ENCODE measurements around the gene PODNL1.

The PODNL1 gene

GRCh38 chr19:13884726-13885591 lies 53.3 kb downstream of the PODNL1 start:
- TF ChIP-seq POLR2AphosphoS5 (IDR thresholded peaks at IDR 0.05; ENCODE audit: low read depth, low read length) (no peak), SIN3A (IDR thresholded peaks at IDR 0.05; ENCODE audit: borderline replicate concordance, insufficient read depth, low read length) (no peak), TAF1 (IDR thresholded peaks at IDR 0.05; ENCODE audit: borderline replicate concordance, insufficient read depth, low read length) (no peak), FOXP2 (optimal IDR thresholded peaks at IDR 0.05; ENCODE audit: borderline replicate concordance, extremely low read depth, extremely low read length, insufficient read depth) (no peak), REST (IDR thresholded peaks at IDR 0.05; ENCODE audit: insufficient read depth in 1 of 2, low read depth in 2 of 2, low read length in 2 of 2) (no peak)

GRCh38 chr19:13883516-13884064 lies 54.6 kb downstream of the PODNL1 start:
- no peak for TF ChIP-seq TAF1 (IDR thresholded peaks at IDR 0.05; ENCODE audit: borderline replicate concordance, insufficient read depth, low read length)
- no peak for TF ChIP-seq FOXP2 (optimal IDR thresholded peaks at IDR 0.05; ENCODE audit: borderline replicate concordance, extremely low read depth, extremely low read length, insufficient read depth)
- no peak for TF ChIP-seq REST (IDR thresholded peaks at IDR 0.05; ENCODE audit: insufficient read depth in 1 of 2, low read depth in 2 of 2, low read length in 2 of 2)
- no peak for TF ChIP-seq POLR2AphosphoS5 (IDR thresholded peaks at IDR 0.05; ENCODE audit: low read depth, low read length)
- TF ChIP-seq SIN3A (IDR thresholded peaks at IDR 0.05; ENCODE audit: borderline replicate concordance, insufficient read depth, low read length): no peak

- no peak for TF ChIP-seq POLR2AphosphoS5 (IDR thresholded peaks at IDR 0.05; ENCODE audit: low read depth, low read length)
- TF ChIP-seq FOXP2 (optimal IDR thresholded peaks at IDR 0.05; ENCODE audit: borderline replicate concordance, extremely low read depth, extremely low read length, insufficient read depth): no peak
- no peak for TF ChIP-seq TAF1 (IDR thresholded peaks at IDR 0.05; ENCODE audit: borderline replicate concordance, insufficient read depth, low read length)
- TF ChIP-seq REST (IDR thresholded peaks at IDR 0.05; ENCODE audit: insufficient read depth in 1 of 2, low read depth in 2 of 2, low read length in 2 of 2): no peak
- TF ChIP-seq SIN3A (IDR thresholded peaks at IDR 0.05; ENCODE audit: borderline replicate concordance, insufficient read depth, low read length): no peak
These were observed 55.4 kb downstream of the PODNL1 start for GRCh38 chr19:13882836-13883235.

- TF ChIP-seq SIN3A (IDR thresholded peaks at IDR 0.05; ENCODE audit: borderline replicate concordance, insufficient read depth, low read length): no peak
- no peak for TF ChIP-seq TAF1 (IDR thresholded peaks at IDR 0.05; ENCODE audit: borderline replicate concordance, insufficient read depth, low read length)
- no peak for TF ChIP-seq REST (IDR thresholded peaks at IDR 0.05; ENCODE audit: insufficient read depth in 1 of 2, low read depth in 2 of 2, low read length in 2 of 2)
- TF ChIP-seq FOXP2 (optimal IDR thresholded peaks at IDR 0.05; ENCODE audit: borderline replicate concordance, extremely low read depth, extremely low read length, insufficient read depth): no peak
- TF ChIP-seq POLR2AphosphoS5 (IDR thresholded peaks at IDR 0.05; ENCODE audit: low read depth, low read length): no peak
These were observed 55.8 kb downstream of the PODNL1 start for GRCh38 chr19:13882419-13882795.
